CD1c-positive myeloid dendritic cell (primary cell): ENCODE results near the gene ABCC3.

Experiments
- DNase-seq: peaks from one replicate; pipeline ENCODE4 v3.0.0-alpha.2; 2016; ENCODE audit errors: extremely low spot score

ABCC3 gene

DNA sequence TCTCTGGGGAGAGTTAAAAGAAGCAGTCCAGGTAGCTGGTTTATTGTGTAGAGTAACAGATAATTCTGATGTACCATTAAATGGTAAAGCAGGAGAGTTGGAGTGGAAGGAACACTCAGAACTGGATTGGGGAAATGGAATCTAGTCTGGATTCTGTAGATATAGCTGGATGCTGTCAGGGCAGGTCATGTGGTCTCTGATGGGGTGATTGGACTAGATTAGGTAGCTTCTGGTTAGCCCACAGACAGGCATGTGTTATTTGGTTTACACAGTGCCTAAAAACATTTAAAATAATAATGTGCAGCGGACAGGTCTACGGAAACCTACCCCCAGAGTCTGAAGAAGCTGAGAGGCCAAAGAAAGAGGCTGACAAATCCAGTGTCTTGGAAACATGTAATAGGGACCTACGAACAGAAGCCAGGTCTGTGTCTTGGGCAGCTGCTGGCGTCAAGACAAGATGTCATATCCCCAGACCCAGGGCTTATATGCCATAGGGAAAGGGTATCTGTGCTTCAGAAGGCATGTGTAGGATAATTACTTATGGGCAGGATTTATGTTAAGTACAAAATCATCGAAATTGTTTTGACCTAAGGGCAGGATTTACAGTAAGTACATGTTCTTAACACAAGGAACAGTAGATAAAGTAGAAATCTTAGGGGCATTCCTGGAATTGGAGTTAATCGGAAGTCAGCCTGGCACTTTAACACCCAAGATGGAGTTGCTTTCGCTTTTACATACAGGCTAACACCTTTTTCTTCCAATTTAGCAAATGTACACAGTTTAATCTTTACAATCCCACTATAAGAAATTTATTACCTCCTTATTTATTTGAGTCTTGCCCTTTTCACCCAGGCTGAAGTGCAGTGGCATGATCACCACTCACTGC, 97.1 kb downstream of the ABCC3 start:
- DNase-seq = no peak

DNA sequence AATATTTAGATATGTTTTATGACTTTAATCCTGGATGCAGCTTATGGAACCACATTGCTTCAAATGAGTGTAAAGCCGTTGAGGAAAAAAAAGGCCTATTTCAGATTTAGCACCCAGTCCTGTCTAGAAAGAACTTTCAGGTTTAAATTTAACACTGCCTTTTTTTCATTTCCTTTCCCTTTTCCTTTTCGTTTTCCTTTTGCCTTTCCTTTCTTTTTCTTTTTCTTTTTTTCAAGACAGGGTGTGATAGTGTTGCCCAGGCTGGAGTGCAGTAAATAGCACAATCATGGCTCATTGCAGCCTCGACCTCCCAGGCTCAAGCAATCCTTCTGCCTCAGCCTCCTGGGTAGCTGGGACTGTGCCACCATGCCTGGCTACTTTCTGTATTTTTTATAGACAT, 100.6 kb downstream of the ABCC3 start:
- no peak for DNase-seq

- no peak for DNase-seq
Observed at GRCh38 chr17:50737118-50737698, 102.5 kb downstream of the ABCC3 start.

DNA sequence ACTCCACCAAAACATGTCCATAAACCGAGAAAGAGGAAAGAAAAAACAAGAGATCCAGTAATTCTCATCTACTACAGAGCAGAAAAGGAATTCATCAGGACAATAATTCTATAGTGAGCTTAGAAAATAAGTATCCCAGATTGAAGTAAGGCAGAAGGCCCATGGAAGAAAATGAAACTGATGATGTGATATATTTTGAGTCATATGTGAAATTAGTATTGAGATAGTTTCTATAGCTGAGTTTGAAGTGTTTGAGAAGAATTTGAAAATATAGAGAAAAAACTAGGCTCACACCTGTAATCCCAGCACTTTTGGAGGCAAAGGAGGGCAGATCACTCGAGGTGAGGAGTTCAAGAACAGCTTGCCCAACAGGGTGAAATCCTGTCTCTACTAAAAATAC, 104.4 kb downstream of the ABCC3 start:
- DNase-seq = no peak
